ENCODE measurements around the gene ASTL. TPM values are rescaled to one million over a fixed set of nuclear protein-coding genes. Genes with fewer than 3 reads are reported as not detected.

Gene ASTL
- polyA plus RNA-seq, 3 donors = 0.71 TPM; not detected in 2

GRCh38 chr2:96108151-96108540 lies 30.2 kb downstream of the ASTL start:
- TF ChIP-seq CTCF (IDR thresholded peaks at IDR 0.05) = no peak
- Histone ChIP-seq H2AFZ (ENCODE audit: insufficient read depth, low read depth, low read length, poor library complexity, severe bottlenecking) (no peak overlapping the region), H3K9me3 (replicated peaks in 1 of 2; ENCODE audit: control insufficient read depth in 1 of 2, insufficient read depth in 1 of 2, low read length in 2 of 2) (peaks cover 11 to 18% of the 10 kb centered on the region in 2 donors), H3K79me2 (ENCODE audit: insufficient read depth, low read length) (no peaks in the 10 kb centered on the region), H3K4me1 (ENCODE audit: control insufficient read depth in 1 of 2, insufficient read depth in 2 of 2, low read length in 2 of 2) (peaks cover 6 to 15% of the 10 kb centered on the region in 2 donors), H3K4me2 (replicated peaks; ENCODE audit: extremely low read depth, low read length, poor library complexity, severe bottlenecking) (no peak overlapping the region), H3K27me3 (ENCODE audit: control insufficient read depth in 2 of 2, insufficient read depth in 2 of 2, low read length in 2 of 2) (no peaks in the 10 kb centered on the region), H3K4me3 (replicated peaks in 1 of 3; ENCODE audit: low read depth in 2 of 3, low read length in 3 of 3) (no peak overlapping the region), H3K36me3 (replicated peaks in 1 of 2; ENCODE audit: control insufficient read depth in 1 of 2, insufficient read depth in 2 of 2, low read length in 2 of 2) (no peaks in the 10 kb centered on the region), H4K20me1 (ENCODE audit: insufficient read depth, low read length) (no peaks in the 10 kb centered on the region), H3K27ac (ENCODE audit: low read depth in 1 of 2, low read length in 2 of 2) (no peak overlapping the region), H3K9ac (ENCODE audit: insufficient read depth, low read length, poor library complexity, severe bottlenecking) (no peak overlapping the region)
- intact Hi-C loops (cut with micrococcal nuclease) = no loop called here
- Mint-ChIP-seq H3K9me3 (peaks cover 13 to 27% (median 21%) of the 10 kb centered on the region in 7 donors), H3K27me3 (ENCODE audit: low read depth in 3 of 3) (peaks cover 4 to 20% (median 8%) of the 10 kb centered on the region in 3 donors), H3K36me3 (no peaks in the 10 kb centered on the region), H3K4me1 (peaks cover 13% of the 10 kb centered on the region), H3K27ac (no peak overlapping the region), H3K4me3 (no peak overlapping the region)
- WGBS (ENCODE audit: insufficient coverage) = 65% methylated on average over 3 of the region's 5 CpGs
- DNase-seq = no peak

GRCh38 chr2:96107708-96108065 lies 30.6 kb downstream of the ASTL start:
- peaks cover 13 to 27% (median 21%) of the 10 kb centered on the region in 7 donors for H3K9me3 Mint-ChIP-seq
- no peak for TF ChIP-seq CTCF (IDR thresholded peaks at IDR 0.05)
- no peaks in the 10 kb centered on the region for H3K36me3 ChIP-seq (replicated peaks in 1 of 2; ENCODE audit: control insufficient read depth in 1 of 2, insufficient read depth in 2 of 2, low read length in 2 of 2)
- H3K79me2 ChIP-seq (ENCODE audit: insufficient read depth, low read length) = no peaks in the 10 kb centered on the region
- peaks cover 13% of the 10 kb centered on the region for H3K4me1 Mint-ChIP-seq
- DNase-seq = no peak
- H2AFZ ChIP-seq (ENCODE audit: insufficient read depth, low read depth, low read length, poor library complexity, severe bottlenecking) = no peak overlapping the region
- H3K27me3 ChIP-seq (ENCODE audit: control insufficient read depth in 2 of 2, insufficient read depth in 2 of 2, low read length in 2 of 2) = no peaks in the 10 kb centered on the region
- no peak overlapping the region for H3K4me3 Mint-ChIP-seq
- peaks cover 4 to 20% (median 8%) of the 10 kb centered on the region in 3 donors for H3K27me3 Mint-ChIP-seq (ENCODE audit: low read depth in 3 of 3)
- peaks cover 11 to 18% of the 10 kb centered on the region in 2 donors for H3K9me3 ChIP-seq (replicated peaks in 1 of 2; ENCODE audit: control insufficient read depth in 1 of 2, insufficient read depth in 1 of 2, low read length in 2 of 2)
- no peak overlapping the region for H3K4me2 ChIP-seq (replicated peaks; ENCODE audit: extremely low read depth, low read length, poor library complexity, severe bottlenecking)
- H4K20me1 ChIP-seq (ENCODE audit: insufficient read depth, low read length) = no peaks in the 10 kb centered on the region
- no CpG with 5 or more reads among the region's 3 CpGs for WGBS (ENCODE audit: insufficient coverage)
- intact Hi-C loops (cut with micrococcal nuclease) = no loop called here
- peak overlapping the region in 1 of 7 donors; percentile 23 for H3K27ac Mint-ChIP-seq
- H3K9ac ChIP-seq (ENCODE audit: insufficient read depth, low read length, poor library complexity, severe bottlenecking) = no peak overlapping the region
- H3K4me3 ChIP-seq (replicated peaks in 1 of 3; ENCODE audit: low read depth in 2 of 3, low read length in 3 of 3) = no peak overlapping the region
- H3K27ac ChIP-seq (ENCODE audit: low read depth in 1 of 2, low read length in 2 of 2) = no peak overlapping the region
- H3K4me1 ChIP-seq (ENCODE audit: control insufficient read depth in 1 of 2, insufficient read depth in 2 of 2, low read length in 2 of 2) = peaks cover 6 to 15% of the 10 kb centered on the region in 2 donors
- no peaks in the 10 kb centered on the region for H3K36me3 Mint-ChIP-seq
